Caco-2 (cell line): ENCODE measurements around the gene SYTL5. TPM values are rescaled to one million over a fixed set of nuclear protein-coding genes. Genes with fewer than 3 reads are reported as not detected.

Experiments used
- BruUV-seq: library from RNA; stranded (reverse); fragments of 400-500 nt; replicated peaks from 2 replicates; lab custom pipeline; 2021; lab: Mats Ljungman, UMichigan
- CTCF ChIA-PET: fragments of 300-600 bp; sonication (Branson Sonifier 250); formaldehyde crosslinking; loops from one replicate; lab custom pipeline; 2022; ENCODE audit warnings: antibody characterized with exemption; lab: Charles Lee
- POLR2A ChIA-PET: fragments of 300-600 bp; sonication (Branson Sonifier 250); formaldehyde crosslinking; loops from one replicate; lab custom pipeline; 2022; ENCODE audit warnings: antibody characterized with exemption; lab: Charles Lee
- DNase-seq, 2 experiments: peaks; one replicate each; pipeline versions ENCODE4 v3.0.0 to v3.0.0-alpha.2; 2020 to 2022
- H3K27me3 ChIP-seq: replicated peaks from 2 replicates; pipeline ENCODE4 v1.6.0; 2011; ENCODE audit warnings: low read length; ENCODE audit not compliant: control insufficient read depth, insufficient read depth
- H3K36me3 ChIP-seq: 2 replicates; pipeline ENCODE4 v1.5.1; 2011; ENCODE audit warnings: low read length; ENCODE audit not compliant: control insufficient read depth, insufficient read depth
- H3K4me1 ChIP-seq: fragments of 250-450 bp; sonication (Bioruptor Pico); 2 replicates; pipeline ENCODE4 v1.5.1; 2020; ENCODE audit warnings: mild to moderate bottlenecking
- H3K4me3 ChIP-seq: 2 replicates; pipeline ENCODE4 v1.5.1; 2011; ENCODE audit warnings: low read depth, mild to moderate bottlenecking, control low read depth, low read length
- H3K9me3 ChIP-seq: fragments of 250-450 bp; sonication (Bioruptor Pico); 2 replicates; pipeline ENCODE4 v1.5.1; 2020; ENCODE audit warnings: mild to moderate bottlenecking, moderate library complexity
- H3K27ac Mint-ChIP-seq: one replicate; pipeline ENCODE4 v1.8.0; 2022; ENCODE audit warnings: mixed read lengths; ENCODE audit not compliant: unreplicated experiment
- H3K27me3 Mint-ChIP-seq: one replicate; pipeline ENCODE4 v1.8.0; 2022; ENCODE audit warnings: mixed read lengths; ENCODE audit not compliant: insufficient read depth, unreplicated experiment
- H3K36me3 Mint-ChIP-seq: one replicate; pipeline ENCODE4 v1.8.0; 2022; ENCODE audit warnings: mild to moderate bottlenecking, mixed read lengths; ENCODE audit not compliant: insufficient read depth, unreplicated experiment
- H3K4me1 Mint-ChIP-seq: one replicate; pipeline ENCODE4 v1.8.0; 2022; ENCODE audit warnings: low read depth, mixed read lengths; ENCODE audit not compliant: unreplicated experiment
- H3K4me3 Mint-ChIP-seq: one replicate; pipeline ENCODE4 v1.8.0; 2022; ENCODE audit warnings: mild to moderate bottlenecking, moderate library complexity, mixed read lengths; ENCODE audit not compliant: unreplicated experiment
- H3K9me3 Mint-ChIP-seq: one replicate; pipeline ENCODE4 v1.8.0; 2022; ENCODE audit warnings: mixed read lengths; ENCODE audit not compliant: unreplicated experiment
- CTCF ChIP-seq, 2 experiments: fragments of 200-600 bp in 1 of 2; IDR thresholded peaks; 1 replicate in 1 of 2; 2 replicates in 1 of 2; pipeline versions ENCODE4 v1.5.1 to v1.8.0; 2011 to 2022; ENCODE audit warnings: antibody characterized with exemption in 1 of 2, control low read depth in 1 of 2, inconsistent platforms in 1 of 2, low read depth in 1 of 2, low read length in 1 of 2, mild to moderate bottlenecking in 1 of 2, moderate library complexity in 1 of 2; ENCODE audit not compliant: insufficient read depth in 1 of 2, severe bottlenecking in 1 of 2, unreplicated experiment in 1 of 2
- intact Hi-C: fragments of 100-400 bp; cut with micrococcal nuclease; formaldehyde crosslinking; loops from one replicate; pipeline ENCODE4 v1.10.0; 2022; ENCODE audit not compliant: unreplicated experiment
- total RNA-seq: library from RNA; stranded (reverse); gene quantifications from 2 replicates; pipeline ENCODE4 v1.2.3, GENCODE V29; 2022

Gene SYTL5
- total RNA-seq, 1 experiment from 2014 or later: 8.9 TPM

DNA sequence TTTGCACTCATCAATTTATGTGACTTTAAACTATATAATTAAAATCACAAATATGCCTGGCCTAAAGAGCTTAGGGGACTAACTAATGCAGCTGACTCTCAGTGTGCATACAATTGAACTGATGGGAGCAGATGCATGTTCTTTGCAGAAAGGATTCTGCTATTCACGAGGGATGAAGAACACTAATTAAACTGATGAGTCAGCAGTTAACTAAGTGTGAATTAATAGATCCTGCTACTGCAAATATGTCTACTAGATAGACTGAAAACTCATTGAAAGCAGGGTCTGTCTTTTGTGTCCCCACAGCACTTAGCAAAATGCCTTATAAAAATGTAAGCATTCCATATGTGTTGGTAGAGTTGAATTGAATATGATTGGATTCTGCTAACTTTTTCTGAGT lies 110.4 kb downstream of the SYTL5 start:
- H3K4me1 Mint-ChIP-seq: no peaks in the 10 kb centered on the region
- H3K27ac Mint-ChIP-seq: no peak overlapping the region
- no peaks in the 10 kb centered on the region for H3K4me1 ChIP-seq
- H3K36me3 Mint-ChIP-seq: no peaks in the 10 kb centered on the region
- H3K36me3 ChIP-seq: no peaks in the 10 kb centered on the region
- TF ChIP-seq CTCF (IDR thresholded peaks at IDR 0.05; ENCODE audit: insufficient read depth in 1 of 2, low read depth in 1 of 2, low read length in 1 of 2, severe bottlenecking in 1 of 2, unreplicated experiment in 1 of 2): no peak
- H3K4me3 ChIP-seq: no peak overlapping the region
- no peak for DNase-seq
- H3K4me3 Mint-ChIP-seq: no peak overlapping the region
- ChIA-PET POLR2A (no interaction called here), CTCF (no interaction called here)
- no peaks in the 10 kb centered on the region for H3K27me3 ChIP-seq
- H3K9me3 Mint-ChIP-seq: no peaks in the 10 kb centered on the region
- H3K9me3 ChIP-seq: no peaks in the 10 kb centered on the region
- no peaks in the 10 kb centered on the region for H3K27me3 Mint-ChIP-seq
- BruUV-seq: no TSS peak
- intact Hi-C loops: no loop called here

DNA sequence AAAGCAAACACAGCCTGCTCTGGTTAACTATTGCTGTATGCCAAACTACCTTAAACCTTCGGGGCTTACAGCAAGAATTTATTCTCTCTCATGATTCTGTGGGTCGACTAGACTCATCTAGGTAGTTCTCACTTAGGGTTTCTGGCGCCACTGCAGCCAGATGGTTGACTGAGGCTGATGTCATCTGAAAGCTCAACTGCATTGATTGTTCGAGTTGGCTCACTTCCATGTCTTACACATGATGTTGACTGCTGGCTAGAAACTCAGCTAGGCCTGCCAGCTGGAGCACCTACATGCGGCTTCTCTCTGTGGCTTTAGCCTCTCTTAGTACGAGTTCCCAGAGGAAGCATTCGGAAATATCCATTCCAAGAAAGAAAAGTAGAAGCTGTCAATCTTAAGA lies 111.1 kb downstream of the SYTL5 start:
- no peaks in the 10 kb centered on the region for H3K27me3 ChIP-seq
- intact Hi-C loops: no loop called here
- Mint-ChIP-seq H3K36me3 (no peaks in the 10 kb centered on the region), H3K9me3 (no peaks in the 10 kb centered on the region), H3K4me3 (no peak overlapping the region), H3K27ac (no peak overlapping the region), H3K27me3 (no peaks in the 10 kb centered on the region), H3K4me1 (no peaks in the 10 kb centered on the region)
- H3K9me3 ChIP-seq: no peaks in the 10 kb centered on the region
- no peak for DNase-seq
- H3K36me3 ChIP-seq: no peaks in the 10 kb centered on the region
- ChIA-PET CTCF (no interaction called here), POLR2A (no interaction called here)
- H3K4me1 ChIP-seq: no peaks in the 10 kb centered on the region
- BruUV-seq: no TSS peak
- H3K4me3 ChIP-seq: no peak overlapping the region
- TF ChIP-seq CTCF (IDR thresholded peaks at IDR 0.05; ENCODE audit: insufficient read depth in 1 of 2, low read depth in 1 of 2, low read length in 1 of 2, severe bottlenecking in 1 of 2, unreplicated experiment in 1 of 2): no peak

DNA sequence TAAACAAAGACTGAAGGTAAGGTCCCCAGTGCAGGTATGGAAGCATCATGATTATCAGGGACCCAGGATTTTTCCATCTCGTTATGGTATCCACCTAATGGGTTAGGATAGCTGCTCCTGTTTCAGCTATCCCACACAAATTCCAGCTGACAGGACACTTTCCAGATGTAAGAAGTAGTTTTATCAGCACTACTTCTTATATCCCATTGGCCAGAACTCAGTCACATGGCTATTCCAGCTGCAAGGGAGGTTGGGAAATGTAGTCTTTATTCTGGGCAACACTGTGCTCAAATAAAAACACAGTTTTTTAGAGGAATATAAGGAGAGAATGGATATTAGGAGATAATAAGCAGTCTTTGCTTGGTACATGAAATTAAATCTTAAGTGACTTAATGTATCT lies 117.6 kb downstream of the SYTL5 start:
- BruUV-seq: no TSS peak
- Histone ChIP-seq H3K9me3 (no peaks in the 10 kb centered on the region), H3K36me3 (no peaks in the 10 kb centered on the region), H3K4me3 (no peak overlapping the region), H3K27me3 (no peaks in the 10 kb centered on the region), H3K4me1 (no peaks in the 10 kb centered on the region)
- Mint-ChIP-seq H3K9me3 (no peaks in the 10 kb centered on the region), H3K4me3 (no peak overlapping the region), H3K27ac (no peak overlapping the region), H3K36me3 (no peaks in the 10 kb centered on the region), H3K27me3 (no peaks in the 10 kb centered on the region), H3K4me1 (no peaks in the 10 kb centered on the region)
- intact Hi-C loops: no loop called here
- CTCF ChIA-PET: no interaction called here
- POLR2A ChIA-PET: no interaction called here
- no peak for DNase-seq
- TF ChIP-seq CTCF (IDR thresholded peaks at IDR 0.05; ENCODE audit: insufficient read depth in 1 of 2, low read depth in 1 of 2, low read length in 1 of 2, severe bottlenecking in 1 of 2, unreplicated experiment in 1 of 2): no peak
